Uterus (tissue), 4 donors: Measurements from ENCODE around the gene SPOCK1. TPM values are rescaled to one million over a fixed set of nuclear protein-coding genes. Genes with fewer than 3 reads are reported as not detected.
A peak's percentile ranks its signal among the peaks of the same experiment; 100 is the strongest.

ENCODE experiments used
- DNase-seq, 2 donors: peaks; one replicate each; pipeline ENCODE4 v3.0.0-alpha.2; 2019 to 2020
- H3K27ac ChIP-seq, 2 donors: fragments of 200-600 bp; sonication (generic); 1 replicate in 1 of 2; 2 replicates in 1 of 2; pipeline ENCODE4 v1.5.1; 2016 to 2018
- H3K27me3 ChIP-seq, 2 donors: fragments of 200-600 bp; sonication (generic); one replicate each; pipeline ENCODE4 v1.5.1; 2018 to 2019; ENCODE audit warnings: control low read depth in 1 of 2
- H3K36me3 ChIP-seq, 2 donors: fragments of 200-600 bp; sonication (generic); one replicate each; pipeline ENCODE4 v1.5.1; 2019; ENCODE audit warnings: control low read depth in 1 of 2
- H3K4me1 ChIP-seq, 2 donors: fragments of 200-600 bp; sonication (generic); one replicate each; pipeline ENCODE4 v1.5.1; 2018 to 2019; ENCODE audit warnings: control low read depth in 1 of 2
- H3K4me3 ChIP-seq, 2 donors: fragments of 200-600 bp; sonication (generic); 1 replicate in 1 of 2; 2 replicates in 1 of 2; pipeline ENCODE4 v1.5.1; 2018 to 2019; ENCODE audit warnings: mild to moderate bottlenecking in 1 of 2
- H3K9me3 ChIP-seq, 2 donors: fragments of 200-600 bp; sonication (generic); one replicate each; pipeline ENCODE4 v1.5.1; 2019; ENCODE audit warnings: control low read depth in 1 of 2
- CTCF ChIP-seq, 4 experiments: fragments of 200-600 bp in 2 of 4; fragments of 450-650 bp in 2 of 4; sonication (generic) in 2 of 4; IDR thresholded peaks; one replicate each; pipeline ENCODE4 v1.5.1; 2016 to 2019; ENCODE audit warnings: antibody characterized with exemption in 4 of 4, mild to moderate bottlenecking in 2 of 4, moderate library complexity in 1 of 4
- POLR2A ChIP-seq, 2 donors: fragments of 450-650 bp; IDR thresholded peaks; one replicate each; pipeline ENCODE4 v1.6.1; 2016; ENCODE audit warnings: antibody characterized with exemption in 2 of 2, mild to moderate bottlenecking in 1 of 2, moderate library complexity in 1 of 2
- intact Hi-C: fragments of 100-400 bp; cut with DNase I; formaldehyde crosslinking; loops from one replicate; pipeline ENCODE4 v1.15.1; 2023; ENCODE audit warnings: low total_unique reads
- total RNA-seq, 4 donors: library from RNA; depleted of rRNA in 3 of 4; stranded (reverse); fragments of >200 nt in 3 of 4; gene quantifications; one replicate each; pipeline versions ENCODE4 v1.1.0 to v1.2.4, GENCODE V29; 2014 to 2023
- donor health status: DM: yes; HTN: yes; CAD: no.

The SPOCK1 gene
- total RNA-seq, 4 donors from 2014 or later: 31.8 to 131 (median 45.1) TPM

- DNase-seq: no peak
- Histone ChIP-seq H3K27ac (no peak overlapping the region), H3K4me1 (no peaks in the 10 kb centered on the region), H3K36me3 (no peaks in the 10 kb centered on the region), H3K9me3 (no peaks in the 10 kb centered on the region), H3K4me3 (no peak overlapping the region), H3K27me3 (no peaks in the 10 kb centered on the region)
- intact Hi-C loops: no loop called here
- TF ChIP-seq POLR2A (IDR thresholded peaks at IDR 0.05) (no peak), CTCF (IDR thresholded peaks at IDR 0.05) (no peak)
These were observed 403.5 kb downstream of the SPOCK1 start for GRCh38 chr5:137095597-137095996.

- no peak for TF ChIP-seq CTCF (IDR thresholded peaks at IDR 0.05)
- TF ChIP-seq POLR2A (IDR thresholded peaks at IDR 0.05): no peak
- intact Hi-C loops: no loop called here
- Histone ChIP-seq H3K27ac (no peak overlapping the region), H3K27me3 (no peaks in the 10 kb centered on the region), H3K36me3 (no peaks in the 10 kb centered on the region), H3K4me3 (no peak overlapping the region), H3K9me3 (no peaks in the 10 kb centered on the region), H3K4me1 (no peaks in the 10 kb centered on the region)
- DNase-seq: no peak
These were observed 406.3 kb downstream of the SPOCK1 start for GRCh38 chr5:137092831-137093230.

- Histone ChIP-seq H3K27ac (peak overlapping the region in 1 of 2 donors; percentile 65), H3K27me3 (no peaks in the 10 kb centered on the region), H3K4me1 (no peaks in the 10 kb centered on the region), H3K36me3 (no peaks in the 10 kb centered on the region), H3K4me3 (no peak overlapping the region), H3K9me3 (no peaks in the 10 kb centered on the region)
- DNase-seq: no peak
- no peak for TF ChIP-seq POLR2A (IDR thresholded peaks at IDR 0.05)
- TF ChIP-seq CTCF (IDR thresholded peaks at IDR 0.05): no peak
- intact Hi-C loops: no loop called here
These were observed 407.7 kb downstream of the SPOCK1 start for GRCh38 chr5:137091472-137091871.

GRCh38 chr5:137090721-137091120 is 408.4 kb downstream of the SPOCK1 start:
- peak overlapping the region; percentile 53 to 65 for H3K27ac ChIP-seq
- no peak for TF ChIP-seq CTCF (IDR thresholded peaks at IDR 0.05)
- TF ChIP-seq POLR2A (IDR thresholded peaks at IDR 0.05): no peak
- no peak overlapping the region for H3K4me3 ChIP-seq
- H3K4me1 ChIP-seq: no peaks in the 10 kb centered on the region
- H3K9me3 ChIP-seq: no peaks in the 10 kb centered on the region
- no peaks in the 10 kb centered on the region for H3K27me3 ChIP-seq
- DNase-seq: no peak
- no peaks in the 10 kb centered on the region for H3K36me3 ChIP-seq
- intact Hi-C loops: no loop called here

GRCh38 chr5:137090151-137090550 is 409.0 kb downstream of the SPOCK1 start:
- Histone ChIP-seq H3K4me1 (no peaks in the 10 kb centered on the region), H3K4me3 (no peak overlapping the region), H3K27me3 (no peaks in the 10 kb centered on the region), H3K36me3 (no peaks in the 10 kb centered on the region), H3K27ac (peak overlapping the region; percentile 53 to 65), H3K9me3 (no peaks in the 10 kb centered on the region)
- DNase-seq: peak in 1 of 2 donors; percentile 34
- intact Hi-C loops: no loop called here
- TF ChIP-seq POLR2A (IDR thresholded peaks at IDR 0.05) (no peak), CTCF (IDR thresholded peaks at IDR 0.05) (no peak)
